ENCODE measurements around the gene LRRN3.

Gene LRRN3

GRCh38 chr7:111146136-111146535, 55.2 kb downstream of the LRRN3 start (continued):
- TF ChIP-seq POU6F1 (CRISPR knock-in tag; IDR thresholded peaks at IDR 0.05; ENCODE audit: borderline replicate concordance, low read depth) (no peak), OSR1 (CRISPR knock-in tag; IDR thresholded peaks at IDR 0.05) (no peak), TSHZ2 (CRISPR knock-in tag; IDR thresholded peaks at IDR 0.05) (no peak), ISL1 (CRISPR knock-in tag; IDR thresholded peaks at IDR 0.05) (no peak), CSDC2 (CRISPR knock-in tag; IDR thresholded peaks at IDR 0.05) (no peak), RARB (CRISPR knock-in tag; IDR thresholded peaks at IDR 0.05) (no peak), SNAI2 (CRISPR knock-in tag; IDR thresholded peaks at IDR 0.05) (no peak)

DNA sequence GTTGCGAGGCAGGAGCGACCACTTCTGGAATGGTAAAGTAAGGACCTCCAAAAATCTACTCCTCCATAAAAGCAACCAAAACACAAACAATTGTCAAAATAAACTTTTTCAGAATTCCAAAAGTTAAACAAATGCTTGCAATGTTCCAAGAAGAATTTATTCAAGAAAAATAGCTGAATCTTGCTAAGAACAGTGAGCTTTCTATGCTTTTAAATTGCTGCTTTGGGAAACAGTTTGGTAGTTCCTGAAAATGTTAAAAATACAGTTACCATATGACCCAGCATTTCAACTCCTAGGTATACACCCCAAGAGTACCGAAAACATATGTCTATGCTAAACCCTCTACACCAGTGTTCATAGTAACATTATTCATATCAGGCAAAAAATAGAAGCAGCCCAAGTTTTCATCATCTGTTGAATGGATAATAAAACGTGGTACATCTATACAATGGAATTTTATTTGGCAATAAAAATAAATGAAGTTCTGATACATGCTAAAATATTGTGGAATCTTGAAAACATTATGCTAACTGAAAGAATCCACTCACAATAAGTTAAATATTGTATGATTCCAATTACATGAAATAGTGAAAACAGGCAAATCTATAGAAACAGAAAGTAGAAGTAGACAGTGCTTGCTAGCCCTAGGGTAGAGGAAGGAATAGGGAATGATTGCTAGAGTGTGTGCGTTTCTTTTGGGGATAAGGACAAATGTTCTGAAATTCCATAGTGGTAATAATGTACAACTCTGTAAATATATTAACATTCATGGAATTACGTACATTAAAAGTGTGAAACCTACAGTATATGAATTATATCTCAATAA, 57.0 kb downstream of the LRRN3 start:
- TF ChIP-seq CSRNP3 (CRISPR knock-in tag; IDR thresholded peaks at IDR 0.05) (no peak), ZC3H10 (CRISPR knock-in tag; IDR thresholded peaks at IDR 0.05) (no peak), TOX (CRISPR knock-in tag; IDR thresholded peaks at IDR 0.05; ENCODE audit: borderline replicate concordance) (no peak), CREB5 (CRISPR knock-in tag; IDR thresholded peaks at IDR 0.05; ENCODE audit: low read depth) (no peak)
- TF ChIP-seq, protein P1, sequence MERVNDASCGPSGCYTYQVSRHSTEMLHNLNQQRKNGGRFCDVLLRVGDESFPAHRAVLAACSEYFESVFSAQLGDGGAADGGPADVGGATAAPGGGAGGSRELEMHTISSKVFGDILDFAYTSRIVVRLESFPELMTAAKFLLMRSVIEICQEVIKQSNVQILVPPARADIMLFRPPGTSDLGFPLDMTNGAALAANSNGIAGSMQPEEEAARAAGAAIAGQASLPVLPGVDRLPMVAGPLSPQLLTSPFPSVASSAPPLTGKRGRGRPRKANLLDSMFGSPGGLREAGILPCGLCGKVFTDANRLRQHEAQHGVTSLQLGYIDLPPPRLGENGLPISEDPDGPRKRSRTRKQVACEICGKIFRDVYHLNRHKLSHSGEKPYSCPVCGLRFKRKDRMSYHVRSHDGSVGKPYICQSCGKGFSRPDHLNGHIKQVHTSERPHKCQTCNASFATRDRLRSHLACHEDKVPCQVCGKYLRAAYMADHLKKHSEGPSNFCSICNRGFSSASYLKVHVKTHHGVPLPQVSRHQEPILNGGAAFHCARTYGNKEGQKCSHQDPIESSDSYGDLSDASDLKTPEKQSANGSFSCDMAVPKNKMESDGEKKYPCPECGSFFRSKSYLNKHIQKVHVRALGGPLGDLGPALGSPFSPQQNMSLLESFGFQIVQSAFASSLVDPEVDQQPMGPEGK (CRISPR knock-in tag; IDR thresholded peaks at IDR 0.05; ENCODE audit: borderline replicate concordance) = no peak
- no peak for ATAC-seq

GRCh38 chr7:111150709-111151108, 59.8 kb downstream of the LRRN3 start:
- TF ChIP-seq CREB5 (CRISPR knock-in tag; IDR thresholded peaks at IDR 0.05; ENCODE audit: low read depth) (no peak), ISL1 (CRISPR knock-in tag; IDR thresholded peaks at IDR 0.05) (no peak), ZFP3 (CRISPR knock-in tag; IDR thresholded peaks at IDR 0.05) (no peak), RARB (CRISPR knock-in tag; IDR thresholded peaks at IDR 0.05) (no peak), GLIS3 (CRISPR knock-in tag; IDR thresholded peaks at IDR 0.05) (no peak), CSDC2 (CRISPR knock-in tag; IDR thresholded peaks at IDR 0.05) (no peak), ZFP30 (CRISPR knock-in tag; IDR thresholded peaks at IDR 0.05) (no peak), ESRRG (CRISPR knock-in tag; IDR thresholded peaks at IDR 0.05) (no peak), CSRNP3 (CRISPR knock-in tag; IDR thresholded peaks at IDR 0.05) (no peak), ARNTL (CRISPR knock-in tag; IDR thresholded peaks at IDR 0.05; ENCODE audit: borderline replicate concordance, low read depth) (no peak), BACH2 (CRISPR knock-in tag; IDR thresholded peaks at IDR 0.05; ENCODE audit: borderline replicate concordance) (no peak), ZC3H10 (CRISPR knock-in tag; IDR thresholded peaks at IDR 0.05) (no peak), TSHZ2 (CRISPR knock-in tag; IDR thresholded peaks at IDR 0.05) (no peak)
- TF ChIP-seq, protein P1 (CRISPR knock-in tag; IDR thresholded peaks at IDR 0.05; ENCODE audit: borderline replicate concordance) = no peak

More at GRCh38 chr7:111150709-111151108, 59.8 kb downstream of the LRRN3 start:
- ATAC-seq = no peak

Data from SK-N-SH treated with all-trans-retinoic acid at 6 μM for 48 hours (cell line).